SK-N-SH (cell line): Measurements from ENCODE around the gene INHBB. TPM values are rescaled to one million over a fixed set of nuclear protein-coding genes. Genes with fewer than 3 reads are reported as not detected.

Source experiments
- CTCF ChIA-PET: fragments of 300-600, 350-600 bp; formaldehyde crosslinking; extraction: SDS; loops from one replicate; lab custom pipeline; 2021; lab: Yijun Ruan, JAX
- POLR2A ChIA-PET: fragments of 350-600 bp; sonication (Branson Sonifier 250); formaldehyde crosslinking; extraction: SDS; loops from one replicate; lab custom pipeline; 2020; ENCODE audit warnings: antibody characterized with exemption, inconsistent platforms; lab: Yijun Ruan, JAX
- DNase-seq: peaks from one replicate; pipeline ENCODE4 v3.0.0; 2012
- H2AFZ ChIP-seq: fragments of 200-600 bp; sonication (generic); 2 replicates; pipeline ENCODE4 v1.8.1; 2016; ENCODE audit warnings: antibody characterized with exemption, mild to moderate bottlenecking, low read depth
- H3F3A ChIP-seq: fragments of 200-600 bp; sonication (generic); replicated peaks from 2 replicates; pipeline ENCODE3; 2016; ENCODE audit warnings: antibody characterized with exemption, mild to moderate bottlenecking; ENCODE audit not compliant: insufficient read depth
- H3K27ac ChIP-seq, 2 experiments: fragments of 200-500 bp in 1 of 2; fragments of 200-600 bp in 1 of 2; sonication (Bioruptor generic) in 1 of 2; sonication (generic), shearing (Covaris generic) in 1 of 2; 2 replicates each; pipeline versions ENCODE4 v1.5.1 to v1.6.1; 2014 to 2016; ENCODE audit warnings: low read depth in 2 of 2, inconsistent platforms in 1 of 2, low read length in 1 of 2, mild to moderate bottlenecking in 1 of 2, mixed read lengths in 1 of 2
- H3K27me3 ChIP-seq: fragments of 200-600 bp; sonication (generic), shearing (Covaris generic); 2 replicates; pipeline ENCODE4 v1.6.1; 2016; ENCODE audit warnings: mixed run types; ENCODE audit not compliant: insufficient read depth
- H3K36me3 ChIP-seq, 2 experiments: fragments of 200-500 bp in 1 of 2; fragments of 200-600 bp in 1 of 2; sonication (Bioruptor generic) in 1 of 2; sonication (generic) in 1 of 2; replicated peaks in 1 of 2; 2 replicates each; pipeline versions ENCODE3 to v1.5.1; 2014 to 2016; ENCODE audit warnings: low read length in 1 of 2, mild to moderate bottlenecking in 1 of 2; ENCODE audit not compliant: insufficient read depth in 2 of 2, control insufficient read depth in 1 of 2
- H3K4me1 ChIP-seq, 2 experiments: fragments of 200-500 bp in 1 of 2; fragments of 200-600 bp in 1 of 2; sonication (Bioruptor generic) in 1 of 2; sonication (generic), shearing (Covaris generic) in 1 of 2; 2 replicates each; pipeline versions ENCODE4 v1.5.1 to v1.6.1; 2014 to 2016; ENCODE audit warnings: low read depth in 1 of 2, low read length in 1 of 2, mixed run types in 1 of 2; ENCODE audit not compliant: insufficient read depth in 2 of 2, control insufficient read depth in 1 of 2
- H3K4me2 ChIP-seq: fragments of 200-600 bp; sonication (generic), shearing (Covaris generic); 2 replicates; pipeline ENCODE4 v1.6.1; 2017; ENCODE audit warnings: mixed run types
- H3K4me3 ChIP-seq, 2 experiments: fragments of 200-500 bp in 1 of 2; fragments of 200-600 bp in 1 of 2; sonication (Bioruptor generic) in 1 of 2; sonication (generic), shearing (Covaris generic) in 1 of 2; 2 replicates each; pipeline versions ENCODE4 v1.5.1 to v1.8.1; 2014 to 2016; ENCODE audit warnings: low read depth in 2 of 2, inconsistent platforms in 1 of 2, low read length in 1 of 2, mild to moderate bottlenecking in 1 of 2, mixed read lengths in 1 of 2, moderate library complexity in 1 of 2
- H3K79me2 ChIP-seq: fragments of 200-600 bp; sonication (generic); 2 replicates; pipeline ENCODE4 v1.8.1; 2017; ENCODE audit warnings: mild to moderate bottlenecking; ENCODE audit not compliant: insufficient read depth
- H3K9ac ChIP-seq: fragments of 200-600 bp; sonication (generic); 2 replicates; pipeline ENCODE4 v1.6.1; 2017; ENCODE audit warnings: mixed run types
- H3K9me2 ChIP-seq: fragments of 200-600 bp; sonication (generic); 2 replicates; pipeline ENCODE4 v1.6.1; 2017; ENCODE audit warnings: mixed run types
- H3K9me3 ChIP-seq: fragments of 200-600 bp; sonication (generic); 2 replicates; pipeline ENCODE4 v1.6.1; 2017; ENCODE audit warnings: mixed run types, mild to moderate bottlenecking, moderate library complexity
- H4K20me1 ChIP-seq: fragments of 200-600 bp; sonication (generic); 2 replicates; pipeline ENCODE4 v1.6.1; 2017; ENCODE audit warnings: mild to moderate bottlenecking, mixed run types; ENCODE audit not compliant: insufficient read depth
- CHD2 ChIP-seq: fragments of 150-350 bp; IDR thresholded peaks from 2 replicates; pipeline ENCODE4 v1.6.1; 2018; ENCODE audit warnings: low read length; ENCODE audit not compliant: partially characterized antibody
- CTCF ChIP-seq: fragments of 200-600 bp; sonication (generic); IDR thresholded peaks from 2 replicates; pipeline ENCODE4 v1.6.1; 2017; ENCODE audit warnings: antibody characterized with exemption, mild to moderate bottlenecking, moderate library complexity
- ELF1 ChIP-seq: IDR thresholded peaks from 2 replicates; pipeline ENCODE4 v1.4.0; 2012
- FOXM1 ChIP-seq: IDR thresholded peaks from 2 replicates; pipeline ENCODE4 v1.4.0; 2012; ENCODE audit warnings: low read depth, mild to moderate bottlenecking
- GABPA ChIP-seq: IDR thresholded peaks from 2 replicates; pipeline ENCODE4 v1.4.0; 2012; ENCODE audit warnings: low read depth, mild to moderate bottlenecking
- IRF3 ChIP-seq: fragments of 150-350 bp; IDR thresholded peaks from 2 replicates; pipeline ENCODE4 v1.6.1; 2016; ENCODE audit warnings: mild to moderate bottlenecking, low read depth, low read length
- MAX ChIP-seq: IDR thresholded peaks from 2 replicates; pipeline ENCODE4 v1.4.0; 2012; ENCODE audit warnings: low read depth
- MXI1 ChIP-seq: IDR thresholded peaks from 2 replicates; pipeline ENCODE4 v1.6.1; 2012; ENCODE audit warnings: mild to moderate bottlenecking, low read depth, low read length, improper control_type of control experiment
- PBX3 ChIP-seq: IDR thresholded peaks from 2 replicates; pipeline ENCODE4; 2012
- POLR2AphosphoS5 ChIP-seq: IDR thresholded peaks from 2 replicates; pipeline ENCODE4 v1.6.1; 2012; ENCODE audit warnings: low read depth, low read length
- RAD21 ChIP-seq: IDR thresholded peaks from 2 replicates; pipeline ENCODE4 v1.6.1; 2012; ENCODE audit warnings: mild to moderate bottlenecking, low read length
- RCOR1 ChIP-seq: fragments of 150-350 bp; IDR thresholded peaks from 2 replicates; pipeline ENCODE4 v1.6.1; 2017; ENCODE audit warnings: antibody characterized with exemption, low read length
- REST ChIP-seq: IDR thresholded peaks from 2 replicates; pipeline ENCODE4 v1.6.1; 2012; ENCODE audit warnings: mild to moderate bottlenecking, low read depth, low read length, moderate library complexity
- RFX5 ChIP-seq: IDR thresholded peaks from 2 replicates; pipeline ENCODE4 v1.6.1; 2012; ENCODE audit warnings: mild to moderate bottlenecking, improper control_type of control experiment, low read length
- SIN3A ChIP-seq: IDR thresholded peaks from 2 replicates; pipeline ENCODE4 v1.6.1; 2012; ENCODE audit warnings: low read depth, mild to moderate bottlenecking, low read length, moderate library complexity, borderline replicate concordance
- SMC3 ChIP-seq: IDR thresholded peaks from 2 replicates; pipeline ENCODE4 v1.6.1; 2012; ENCODE audit warnings: low read depth, low read length, improper control_type of control experiment
- TAF1 ChIP-seq: IDR thresholded peaks from 2 replicates; pipeline ENCODE4 v1.6.1; 2012; ENCODE audit warnings: low read depth, mild to moderate bottlenecking, low read length, moderate library complexity, borderline replicate concordance
- TEAD4 ChIP-seq: IDR thresholded peaks from 2 replicates; pipeline ENCODE4 v1.4.0; 2012; ENCODE audit warnings: mild to moderate bottlenecking, borderline replicate concordance; ENCODE audit not compliant: insufficient read depth
- YY1 ChIP-seq: IDR thresholded peaks from 2 replicates; pipeline ENCODE4 v1.4.0; 2012; ENCODE audit warnings: low read depth, mild to moderate bottlenecking
- ZBTB33 ChIP-seq: IDR thresholded peaks from 2 replicates; pipeline ENCODE4 v1.4.0; 2012; ENCODE audit warnings: low read depth, borderline replicate concordance
- WGBS: methylation state at CpG from one replicate; pipeline ENCODE4 v1.1.6; 2017; ENCODE audit warnings: low lambda C conversion rate; 5-methylcytosine and 5-hydroxymethylcytosine counted together
- polyA plus RNA-seq, 3 experiments: library from polyadenylated mRNA; depleted of rRNA; stranded (reverse); fragments of >200 nt; gene quantifications; 2 replicates each; pipeline ENCODE4 v1.2.3, GENCODE V29; 2012

The INHBB gene
- polyA plus RNA-seq, 1 of the 3 experiments (the other 2 are of a cell fraction) = 0.03 TPM

GRCh38 chr2:120299004-120299403 lies 46.9 kb upstream of the INHBB start:
- TF ChIP-seq ZBTB33 = no peak
- no peak for TF ChIP-seq SIN3A
- no peak for TF ChIP-seq CTCF
- TF ChIP-seq IRF3 = no peak
- TF ChIP-seq REST = no peak
- no peak for TF ChIP-seq MAX
- no peak for TF ChIP-seq GABPA
- no peak for TF ChIP-seq TEAD4
- no peak for TF ChIP-seq SMC3
- no peak for TF ChIP-seq FOXM1
- no peak for TF ChIP-seq PBX3
- no peak for TF ChIP-seq YY1
- TF ChIP-seq TAF1 = no peak
- TF ChIP-seq ELF1 = no peak
- no peak for TF ChIP-seq RFX5
- TF ChIP-seq MXI1 = no peak
- TF ChIP-seq RCOR1 = no peak
- no peak for TF ChIP-seq POLR2AphosphoS5
- TF ChIP-seq RAD21 = no peak
- no peak for TF ChIP-seq CHD2
- Histone ChIP-seq H3K4me3 (no peak overlapping the region), H3K27me3 (no peaks in the 10 kb centered on the region), H3K79me2 (no peaks in the 10 kb centered on the region), H4K20me1 (0 out of 2 replicates have a peak, but pooled peaks cover 7% of the 10 kb centered on the region), H3K36me3 (peaks cover 22 to 33% of the 10 kb centered on the region in 2 experiments), H3K9ac (no peak overlapping the region), H3K4me2 (no peak overlapping the region), H3K4me1 (no peaks in the 10 kb centered on the region), H3F3A (no peaks in the 10 kb centered on the region), H3K9me3 (no peaks in the 10 kb centered on the region), H3K27ac (no peak overlapping the region), H2AFZ (no peak overlapping the region), H3K9me2 (no peaks in the 10 kb centered on the region)
- DNase-seq = no peak
- ChIA-PET CTCF (interaction anchor here (1.7 to 1.8 kb wide), 2 partner anchors 10 to 16 kb away, joined by 4 to 6 read pairs; no protein-coding TSS in a partner anchor), POLR2A (no interaction called here)
- 90% methylated on average over 9 of the region's 9 CpGs for WGBS
